Prostate gland (tissue), 2 donors: ENCODE measurements around the gene UVRAG.

Source experiments
- CTCF ChIP-seq, 4 experiments: fragments of 200-600 bp in 2 of 4; fragments of 450-650 bp in 2 of 4; sonication (generic) in 2 of 4; IDR thresholded peaks; 1 replicate in 3 of 4; 2 replicates in 1 of 4; pipeline ENCODE4 v1.5.1; 2016 to 2019; ENCODE audit warnings: antibody characterized with exemption in 4 of 4, mild to moderate bottlenecking in 2 of 4, moderate library complexity in 2 of 4
- POLR2A ChIP-seq: fragments of 450-650 bp; IDR thresholded peaks from one replicate; pipeline ENCODE4 v1.6.1; 2016; ENCODE audit warnings: antibody characterized with exemption, mild to moderate bottlenecking
- POLR2AphosphoS5 ChIP-seq: sonication (generic); formaldehyde crosslinking; IDR thresholded peaks from one replicate; pipeline ENCODE4 v1.6.1; 2017; ENCODE audit warnings: antibody characterized with exemption

- no peak for TF ChIP-seq POLR2AphosphoS5
- TF ChIP-seq CTCF (IDR thresholded peaks at IDR 0.05) = no peak
- TF ChIP-seq POLR2A = no peak
Measured at GRCh38 chr11:75800728-75801361, 14.2 kb upstream of the UVRAG start.
